Endothelial cell of hepatic sinusoid (primary cell): ENCODE results near the gene MGRN1.
"Not testable (repeated sequence)": the region's sequence is repeated elsewhere in the genome, so short reads cannot be mapped to it uniquely, and the experiment has no call there.

ENCODE experiments used
- in situ Hi-C: cut with HindIII; loops from 2 replicates; pipeline ENCODE4 v1.10.0; 2017; ENCODE audit warnings: low sequenced_read_pairs

The MGRN1 gene

GRCh38 chr16:4723071-4723767, 98.6 kb downstream of the MGRN1 start:
- in situ Hi-C loops, result no loop called here

- in situ Hi-C loops, result no loop called here
These were observed 100.1 kb downstream of the MGRN1 start for GRCh38 chr16:4724661-4725270.

GRCh38 chr16:4726616-4727015, 102.0 kb downstream of the MGRN1 start:
- in situ Hi-C loops, result no loop called here

DNA sequence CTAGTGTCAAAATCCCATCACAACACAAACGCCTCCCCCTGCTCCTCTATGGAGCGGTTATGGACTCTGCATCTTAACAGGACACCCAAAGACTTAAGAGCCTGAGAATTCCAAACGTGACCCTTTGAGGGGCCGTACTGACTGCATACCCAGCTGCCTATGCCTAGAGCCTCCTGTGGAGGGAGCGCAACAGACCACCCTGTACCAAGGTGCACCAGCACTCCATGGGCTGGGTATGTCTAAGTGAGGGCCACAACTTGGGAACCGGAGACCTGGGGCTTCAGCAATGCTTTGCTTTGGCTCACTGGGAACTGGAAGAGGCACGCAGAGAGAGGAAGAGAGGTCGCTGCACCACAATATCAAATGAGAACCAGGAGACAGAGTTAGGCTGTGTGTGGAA, 104.0 kb downstream of the MGRN1 start:
- in situ Hi-C loops, result no loop called here

- in situ Hi-C loops, result no loop called here
These were observed 105.2 kb downstream of the MGRN1 start for GRCh38 chr16:4729876-4730275.

GRCh38 chr16:4733211-4733742, 108.7 kb downstream of the MGRN1 start:
- in situ Hi-C loops, result no loop called here

GRCh38 chr16:4733747-4734062, 109.1 kb downstream of the MGRN1 start:
- in situ Hi-C loops, result no loop called here

- in situ Hi-C loops, result no loop called here
These were observed 109.6 kb downstream of the MGRN1 start, which contains the start of the genes ANKS3 and DNAAF8 for GRCh38 chr16:4734063-4734729. TSS of gene ANKS3 (minus strand) at chr16:4734271. CDS start at chr16:4730149, 4,122 bp downstream. TSS of gene DNAAF8 (plus strand) at chr16:4734537. CDS start at chr16:4736515, 1,978 bp downstream.

DNA sequence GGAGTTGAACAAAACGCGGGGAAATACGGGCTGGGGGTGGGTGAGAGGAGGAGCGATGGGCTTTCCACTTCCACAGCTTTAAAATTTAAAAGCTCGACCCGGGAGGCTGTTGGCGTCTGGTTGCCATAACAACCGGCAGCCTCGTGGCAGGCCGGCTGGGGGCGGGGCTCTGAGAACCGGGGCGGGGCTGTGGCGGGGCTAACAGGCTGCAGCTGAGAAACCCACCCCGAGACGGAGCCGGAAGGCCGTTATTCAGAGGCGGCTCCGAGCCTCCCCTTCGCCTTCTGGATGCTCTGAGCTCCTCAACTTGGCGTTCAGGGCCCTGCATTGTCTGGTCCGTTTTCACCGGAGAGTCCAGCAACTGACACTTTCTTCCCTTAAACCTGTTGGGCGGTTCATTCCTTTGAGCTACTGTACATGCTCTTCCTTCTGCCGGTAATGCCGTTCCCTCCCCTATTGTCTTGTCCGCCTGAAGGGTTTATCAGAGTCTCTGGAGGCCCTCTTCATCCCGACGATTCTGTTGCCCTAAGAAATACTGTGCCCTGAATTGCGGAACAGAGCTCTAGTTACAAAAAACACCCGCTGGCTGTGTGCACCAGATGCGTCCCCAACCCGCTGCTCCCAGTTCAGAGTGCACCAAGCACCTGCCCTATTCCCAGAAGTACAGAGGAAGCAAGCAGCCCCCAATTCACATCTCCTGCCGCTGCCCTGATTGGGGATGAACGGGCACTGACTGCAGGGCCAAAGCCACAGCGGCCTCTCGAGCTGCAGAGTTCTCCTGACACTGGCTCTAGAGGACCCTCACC, 110.3 kb downstream of the MGRN1 start:
- in situ Hi-C loops, result no loop called here

DNA sequence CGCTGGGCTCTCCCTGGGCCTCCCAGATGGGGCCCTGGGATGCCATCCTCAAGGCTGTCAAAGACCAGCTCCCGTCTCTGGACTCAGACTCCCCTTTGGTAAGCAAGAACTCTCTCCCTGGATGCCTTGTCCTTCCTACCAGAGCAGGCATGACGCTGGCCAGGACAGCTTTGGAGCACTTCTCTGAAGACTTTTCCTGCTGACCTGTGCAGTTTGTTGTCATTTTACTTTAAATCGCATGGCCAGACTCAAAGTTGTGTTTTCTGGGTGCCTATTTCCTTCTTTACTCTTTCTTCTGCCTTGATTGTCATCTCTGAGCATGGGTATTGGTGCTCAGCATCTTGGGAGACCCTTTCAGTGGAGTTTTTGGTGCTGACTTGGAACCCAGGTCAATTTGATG, 111.9 kb downstream of the MGRN1 start:
- in situ Hi-C loops, result no loop called here

DNA sequence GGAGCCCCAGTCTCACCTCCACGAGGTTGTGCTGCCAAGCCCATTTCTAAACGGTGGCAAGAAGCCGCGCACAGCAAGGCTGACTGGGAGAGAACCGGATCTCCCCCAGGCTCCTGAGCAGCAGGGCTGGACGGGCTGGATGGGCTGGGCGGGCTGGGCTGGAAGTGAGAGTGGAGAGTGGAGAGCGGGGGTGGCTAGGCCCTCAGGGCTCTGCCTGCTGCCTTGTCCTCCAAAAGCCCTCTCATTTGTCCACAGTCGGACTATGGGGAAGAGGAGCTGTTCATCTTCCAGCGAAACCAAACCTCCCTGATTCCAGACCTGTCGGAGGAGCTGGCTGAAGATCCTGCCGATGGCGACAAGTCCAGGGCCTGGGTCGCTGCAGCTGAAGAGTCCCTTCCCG, 112.9 kb downstream of the MGRN1 start:
- in situ Hi-C loops, result no loop called here

- in situ Hi-C loops, result not testable (repeated sequence)
These were observed 113.7 kb downstream of the MGRN1 start for GRCh38 chr16:4738370-4738769.
